CD4-positive, alpha-beta T cell (primary cell): ENCODE measurements around the gene STAT2. TPM values are rescaled to one million over a fixed set of nuclear protein-coding genes. Genes with fewer than 3 reads are reported as not detected.
"Not testable (repeated sequence)": the region's sequence is repeated elsewhere in the genome, so short reads cannot be mapped to it uniquely, and the experiment has no call there.

ENCODE experiments used
- ATAC-seq: fragments of 200-7000 bp; cut with Tn5 transposase; one replicate; pipeline ENCODE4 v1.10.0; 2022; ENCODE audit warnings: mild to moderate bottlenecking; ENCODE audit not compliant: poor library complexity
- CTCF ChIA-PET: fragments of 350-600 bp; sonication (Branson Sonifier 250); formaldehyde crosslinking; loops from one replicate; lab custom pipeline; 2021; ENCODE audit warnings: antibody characterized with exemption, inconsistent platforms; lab: Charles Lee
- POLR2A ChIA-PET: fragments of 350-600 bp; sonication (Branson Sonifier 250); formaldehyde crosslinking; loops from one replicate; lab custom pipeline; 2021; ENCODE audit warnings: antibody characterized with exemption, inconsistent platforms; lab: Charles Lee
- DNase-seq, 14 experiments: peaks; one replicate each; pipeline ENCODE4 v3.0.0-alpha.2; 2013 to 2020; ENCODE audit warnings: mixed read lengths in 2 of 14
- H3K27ac ChIP-seq, 2 donors: one replicate each; pipeline versions ENCODE4 v1.5.1 to v1.7.0; 2013; ENCODE audit warnings: low read length in 2 of 2, low read depth in 1 of 2, mild to moderate bottlenecking in 1 of 2
- H3K27me3 ChIP-seq, 2 experiments: 1 replicate in 1 of 2; 2 replicates in 1 of 2; pipeline versions ENCODE4 v1.6.1 to v1.7.0; 2013; ENCODE audit warnings: low read length in 2 of 2, control low read depth in 1 of 2, mild to moderate bottlenecking in 1 of 2, moderate library complexity in 1 of 2; ENCODE audit not compliant: insufficient read depth in 2 of 2, control insufficient read depth in 1 of 2
- H3K36me3 ChIP-seq: one replicate; pipeline ENCODE4 v1.6.1; 2013; ENCODE audit warnings: low read length, control low read depth; ENCODE audit not compliant: insufficient read depth
- H3K4me1 ChIP-seq: one replicate; pipeline ENCODE4 v1.6.1; 2013; ENCODE audit warnings: low read length, control low read depth; ENCODE audit not compliant: insufficient read depth
- H3K4me3 ChIP-seq: one replicate; pipeline ENCODE4 v1.5.1; 2013; ENCODE audit warnings: mild to moderate bottlenecking, low read length, moderate library complexity
- H3K9me3 ChIP-seq, 2 experiments: 1 replicate in 1 of 2; 2 replicates in 1 of 2; pipeline versions ENCODE4 v1.6.1 to v1.7.0; 2013; ENCODE audit warnings: low read length in 2 of 2, mild to moderate bottlenecking in 2 of 2, control low read depth in 1 of 2, moderate library complexity in 1 of 2; ENCODE audit not compliant: control insufficient read depth in 1 of 2, insufficient read depth in 1 of 2
- H3K27ac Mint-ChIP-seq: one replicate; pipeline ENCODE4 v1.8.0; 2020; ENCODE audit warnings: mixed read lengths
- H3K27me3 Mint-ChIP-seq: one replicate; pipeline ENCODE4 v1.8.0; 2021; ENCODE audit warnings: mixed read lengths
- H3K36me3 Mint-ChIP-seq: one replicate; pipeline ENCODE4 v1.8.0; 2021; ENCODE audit warnings: low read depth, mixed read lengths
- H3K4me1 Mint-ChIP-seq: one replicate; pipeline ENCODE4 v1.8.0; 2021; ENCODE audit warnings: low read depth, mixed read lengths
- H3K4me3 Mint-ChIP-seq: one replicate; pipeline ENCODE4 v1.8.0; 2020; ENCODE audit warnings: mild to moderate bottlenecking, mixed read lengths
- H3K9me3 Mint-ChIP-seq: one replicate; pipeline ENCODE4 v1.8.0; 2020; ENCODE audit warnings: mixed read lengths
- intact Hi-C, 2 experiments: fragments of 100-400 bp; cut with DNase I in 1 of 2; cut with micrococcal nuclease in 1 of 2; formaldehyde crosslinking; loops; one replicate each; pipeline versions ENCODE4 v1.15.1 to v1.9.0; 2023 to 2025; cut with DNase I, micrococcal nuclease
- total RNA-seq, 174 experiments: library from RNA in 2 of 174; stranded (reverse) in 2 of 174; gene quantifications; one replicate each; pipeline ENCODE4 v1.2.3 and lab custom pipeline; 2021 to 2026
- TF ChIP-seq, protein P1 (sequence below): fragments of 200-600 bp; IDR thresholded peaks from one replicate; pipeline ENCODE4 v1.8.0; 2022; ENCODE audit warnings: antibody characterized with exemption, mild to moderate bottlenecking

Gene STAT2
- total RNA-seq, 2 experiments from 2014 or later, result 114 to 125 TPM

DNA sequence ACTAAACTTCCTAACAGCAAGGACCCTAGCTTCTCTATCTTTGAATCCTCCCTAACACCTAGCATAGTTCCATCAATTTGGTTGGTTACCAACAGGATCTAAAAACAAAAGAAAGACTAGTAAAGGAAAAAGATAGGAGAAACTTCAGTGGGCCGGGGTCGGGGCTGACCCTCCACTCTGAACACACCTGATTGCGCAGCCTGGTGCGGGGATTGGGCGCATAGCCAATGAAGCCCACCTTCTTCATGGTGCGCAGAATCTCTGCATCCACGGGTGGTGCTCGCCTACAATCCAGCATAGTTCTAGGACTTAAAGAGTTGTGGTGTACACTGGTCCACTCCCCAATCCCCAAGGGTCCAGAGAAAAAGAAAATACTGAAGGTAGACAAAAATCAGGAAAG, 33.8 kb downstream of the STAT2 start:
- Mint-ChIP-seq H3K36me3 (peaks cover 75% of the 10 kb centered on the region), H3K4me3 (no peak overlapping the region), H3K4me1 (peaks cover 2% of the 10 kb centered on the region), H3K27me3 (no peaks in the 10 kb centered on the region), H3K27ac (no peak overlapping the region), H3K9me3 (no peaks in the 10 kb centered on the region)
- no peaks in the 10 kb centered on the region for H3K4me1 ChIP-seq
- DNase-seq (no peak), ATAC-seq (no peak)
- no peaks in the 10 kb centered on the region for H3K27me3 ChIP-seq
- CTCF ChIA-PET, result no interaction called here
- TF ChIP-seq, protein P1, sequence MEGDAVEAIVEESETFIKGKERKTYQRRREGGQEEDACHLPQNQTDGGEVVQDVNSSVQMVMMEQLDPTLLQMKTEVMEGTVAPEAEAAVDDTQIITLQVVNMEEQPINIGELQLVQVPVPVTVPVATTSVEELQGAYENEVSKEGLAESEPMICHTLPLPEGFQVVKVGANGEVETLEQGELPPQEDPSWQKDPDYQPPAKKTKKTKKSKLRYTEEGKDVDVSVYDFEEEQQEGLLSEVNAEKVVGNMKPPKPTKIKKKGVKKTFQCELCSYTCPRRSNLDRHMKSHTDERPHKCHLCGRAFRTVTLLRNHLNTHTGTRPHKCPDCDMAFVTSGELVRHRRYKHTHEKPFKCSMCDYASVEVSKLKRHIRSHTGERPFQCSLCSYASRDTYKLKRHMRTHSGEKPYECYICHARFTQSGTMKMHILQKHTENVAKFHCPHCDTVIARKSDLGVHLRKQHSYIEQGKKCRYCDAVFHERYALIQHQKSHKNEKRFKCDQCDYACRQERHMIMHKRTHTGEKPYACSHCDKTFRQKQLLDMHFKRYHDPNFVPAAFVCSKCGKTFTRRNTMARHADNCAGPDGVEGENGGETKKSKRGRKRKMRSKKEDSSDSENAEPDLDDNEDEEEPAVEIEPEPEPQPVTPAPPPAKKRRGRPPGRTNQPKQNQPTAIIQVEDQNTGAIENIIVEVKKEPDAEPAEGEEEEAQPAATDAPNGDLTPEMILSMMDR, result no peak
- H3K9me3 ChIP-seq, result no peaks in the 10 kb centered on the region
- H3K4me3 ChIP-seq, result no peak overlapping the region
- H3K27ac ChIP-seq, result no peak overlapping the region
- peaks cover 68% of the 10 kb centered on the region for H3K36me3 ChIP-seq
- POLR2A ChIA-PET, result interaction anchor here (1.2 to 1.5 kb wide), 2 partner anchors 10 to 13 kb away, joined by 6 to 7 read pairs; partner anchors contain the start of genes CNPY2 and IL23A
- intact Hi-C loops, result no loop called here

- no peaks in the 10 kb centered on the region for H3K4me1 ChIP-seq
- TF ChIP-seq, protein P1, result no peak
- no peak overlapping the region for H3K4me3 ChIP-seq
- ChIA-PET POLR2A (no interaction called here), CTCF (no interaction called here)
- no peaks in the 10 kb centered on the region for H3K9me3 Mint-ChIP-seq
- no peaks in the 10 kb centered on the region for H3K27me3 Mint-ChIP-seq
- peaks cover 77% of the 10 kb centered on the region for H3K36me3 ChIP-seq
- no peaks in the 10 kb centered on the region for H3K9me3 ChIP-seq
- H3K27me3 ChIP-seq, result no peaks in the 10 kb centered on the region
- intact Hi-C loops, result no loop called here
- DNase-seq (no peak), ATAC-seq (no peak)
- H3K27ac ChIP-seq, result no peak overlapping the region
- H3K4me1 Mint-ChIP-seq, result no peaks in the 10 kb centered on the region
- no peak overlapping the region for H3K4me3 Mint-ChIP-seq
- no peak overlapping the region for H3K27ac Mint-ChIP-seq
- peaks cover 83% of the 10 kb centered on the region for H3K36me3 Mint-ChIP-seq
Measured at GRCh38 chr12:56324206-56324605, 35.7 kb downstream of the STAT2 start.

DNA sequence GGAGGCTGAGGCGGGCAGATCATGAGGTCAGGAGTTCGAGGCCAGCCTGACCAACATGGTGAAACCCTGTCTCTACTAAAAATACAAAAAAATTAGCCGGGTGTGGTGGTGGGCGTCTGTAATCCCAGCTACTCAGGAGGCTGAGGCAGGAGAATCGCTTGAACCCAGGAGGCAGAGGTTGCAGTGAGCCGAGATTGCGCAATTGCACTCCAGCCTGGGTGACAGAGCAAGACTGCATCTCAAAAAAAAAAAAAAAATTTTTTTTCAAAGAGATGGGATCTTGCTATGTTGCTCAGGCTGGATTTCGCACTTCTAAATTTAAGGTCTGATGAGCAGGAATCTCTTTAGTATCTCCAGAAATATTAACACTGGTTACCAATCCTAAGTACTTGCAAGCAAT, 38.3 kb downstream of the STAT2 start:
- H3K9me3 Mint-ChIP-seq, H3K4me1 ChIP-seq, H3K9me3 ChIP-seq, intact Hi-C loops, H3K27ac ChIP-seq, ATAC-seq, H3K4me3 Mint-ChIP-seq, H3K27ac Mint-ChIP-seq, H3K27me3 ChIP-seq, POLR2A ChIA-PET, DNase-seq, CTCF ChIA-PET, H3K4me1 Mint-ChIP-seq, H3K4me3 ChIP-seq, H3K27me3 Mint-ChIP-seq: not testable (repeated sequence)
- peaks cover 69% of the 10 kb centered on the region for H3K36me3 Mint-ChIP-seq
- H3K36me3 ChIP-seq, result peaks cover 66% of the 10 kb centered on the region

DNA sequence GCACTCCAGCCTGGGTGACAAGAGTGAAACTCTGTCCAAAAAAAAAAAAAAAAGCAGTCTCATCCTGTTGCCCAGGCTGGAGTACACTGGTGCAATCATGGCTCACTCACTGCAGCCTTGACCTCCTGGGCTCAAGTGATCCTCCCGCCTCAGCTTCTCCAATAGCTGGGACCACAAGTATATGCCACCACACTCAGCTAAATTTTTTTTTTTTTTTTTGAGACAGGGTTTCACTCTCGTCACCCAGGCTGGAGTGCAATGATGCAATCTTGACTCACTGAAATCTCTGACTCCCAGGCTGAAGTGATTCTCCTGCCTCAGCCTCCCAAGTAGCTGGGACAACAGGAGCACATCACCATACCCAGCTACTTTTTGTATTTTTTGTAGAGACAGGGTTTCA, 38.9 kb downstream of the STAT2 start:
- Mint-ChIP-seq H3K27me3 (no peaks in the 10 kb centered on the region), H3K36me3 (peaks cover 68% of the 10 kb centered on the region), H3K4me3 (no peak overlapping the region), H3K4me1 (peaks cover 5% of the 10 kb centered on the region), H3K9me3 (no peaks in the 10 kb centered on the region), H3K27ac (no peak overlapping the region)
- Histone ChIP-seq H3K4me1 (peaks cover 6% of the 10 kb centered on the region), H3K27ac (no peak overlapping the region), H3K9me3 (no peaks in the 10 kb centered on the region), H3K27me3 (no peaks in the 10 kb centered on the region), H3K36me3 (peaks cover 61% of the 10 kb centered on the region), H3K4me3 (no peak overlapping the region)
- POLR2A ChIA-PET, result no interaction called here
- DNase-seq, result peak in 1 of 14 experiments; percentile 58
- CTCF ChIA-PET, result no interaction called here
- intact Hi-C loops, result no loop called here
- no peak for ATAC-seq
- TF ChIP-seq, protein P1, result no peak
